Thyroid gland (tissue), 4 donors: Measurements from ENCODE around the gene TMPRSS13. TPM values are rescaled to one million over a fixed set of nuclear protein-coding genes. Genes with fewer than 3 reads are reported as not detected.
A peak's percentile ranks its signal among the peaks of the same experiment; 100 is the strongest.
"Not testable (repeated sequence)": the region's sequence is repeated elsewhere in the genome, so short reads cannot be mapped to it uniquely, and the experiment has no call there.

Experiments used
- DNase-seq, 2 donors: peaks; one replicate each; pipeline ENCODE4 v3.0.0-alpha.2; 2019
- H3K27ac ChIP-seq, 3 donors: fragments of 200-600 bp; sonication (generic); 1 replicate in 2 of 3; 2 replicates in 1 of 3; pipeline ENCODE4 v1.5.1; 2016 to 2019; ENCODE audit warnings: mild to moderate bottlenecking in 1 of 3, moderate library complexity in 1 of 3
- H3K27me3 ChIP-seq: fragments of 200-600 bp; sonication (generic); one replicate; pipeline ENCODE4 v1.5.1; 2019
- H3K36me3 ChIP-seq, 2 donors: fragments of 200-600 bp; sonication (generic); one replicate each; pipeline ENCODE4 v1.5.1; 2016 to 2019
- H3K4me1 ChIP-seq, 2 donors: fragments of 200-600 bp; sonication (generic); one replicate each; pipeline ENCODE4 v1.5.1; 2017 to 2019
- H3K4me3 ChIP-seq, 3 donors: fragments of 200-600 bp; sonication (generic); replicated peaks in 1 of 3; 1 replicate in 2 of 3; 2 replicates in 1 of 3; pipeline ENCODE4 v1.5.1; 2016; ENCODE audit warnings: mild to moderate bottlenecking in 1 of 3
- H3K9me3 ChIP-seq: fragments of 200-600 bp; sonication (generic); one replicate; pipeline ENCODE4 v1.5.1; 2017
- CTCF ChIP-seq, 6 experiments: fragments of 200-600 bp in 3 of 6; fragments of 450-650 bp in 3 of 6; sonication (generic) in 3 of 6; IDR thresholded peaks; one replicate each; pipeline ENCODE4 v1.5.1; 2016 to 2019; ENCODE audit warnings: antibody characterized with exemption in 6 of 6, mild to moderate bottlenecking in 2 of 6, inconsistent platforms in 1 of 6, moderate library complexity in 1 of 6
- POLR2A ChIP-seq, 2 donors: fragments of 450-650 bp; IDR thresholded peaks; one replicate each; pipeline ENCODE4 v1.6.1; 2017; ENCODE audit warnings: antibody characterized with exemption in 2 of 2, mild to moderate bottlenecking in 2 of 2, moderate library complexity in 1 of 2
- WGBS, 2 donors: methylation state at CpG; one replicate each; pipeline ENCODE4 v1.1.5; 2017; 5-methylcytosine and 5-hydroxymethylcytosine counted together
- intact Hi-C: fragments of 100-400 bp; cut with DNase I; formaldehyde crosslinking; loops from one replicate; pipeline ENCODE4 v1.15.1; 2023
- total RNA-seq, 4 donors: library from RNA; depleted of rRNA; stranded (reverse); fragments of >200 nt; gene quantifications; one replicate each; pipeline ENCODE4 v1.2.3, GENCODE V29; 2016

Gene TMPRSS13
- total RNA-seq, 4 donors from 2014 or later = 8.5 to 24.3 (median 13.0) TPM

- H3K27ac ChIP-seq = no peak overlapping the region
- 91 to 92% methylated on average over 7 to 8 of the region's 9 CpGs for WGBS, 2 donors
- TF ChIP-seq CTCF (IDR thresholded peaks at IDR 0.05) (no peak), POLR2A (IDR thresholded peaks at IDR 0.05) (no peak)
- DNase-seq = no peak
- H3K4me3 ChIP-seq = no peak overlapping the region
- intact Hi-C loops = no loop called here
- H3K4me1 ChIP-seq = peaks cover 34 to 51% of the 10 kb centered on the region in 2 donors
- H3K36me3 ChIP-seq = no peaks in the 10 kb centered on the region
- H3K27me3 ChIP-seq = no peaks in the 10 kb centered on the region
- H3K9me3 ChIP-seq = no peaks in the 10 kb centered on the region
Observed at GRCh38 chr11:117930668-117931330, 1.6 kb upstream of the TMPRSS13 start.

GRCh38 chr11:117929916-117930570 is 841 bp upstream of the TMPRSS13 start:
- Histone ChIP-seq H3K36me3 (no peaks in the 10 kb centered on the region), H3K4me3 (no peak overlapping the region), H3K4me1 (peaks cover 34 to 59% of the 10 kb centered on the region in 2 donors), H3K27ac (peak overlapping the region in 2 of 3 donors; percentile 70 to 72), H3K27me3 (no peaks in the 10 kb centered on the region), H3K9me3 (no peaks in the 10 kb centered on the region)
- TF ChIP-seq CTCF (IDR thresholded peaks at IDR 0.05) (no peak), POLR2A (IDR thresholded peaks at IDR 0.05) (no peak)
- peak; percentile 26 to 31 for DNase-seq
- WGBS, 2 donors = 79% methylated on average over 7 of the region's 7 CpGs
- intact Hi-C loops = no loop called here

- no peak overlapping the region for H3K4me3 ChIP-seq
- H3K36me3 ChIP-seq = no peaks in the 10 kb centered on the region
- peaks cover 34 to 59% of the 10 kb centered on the region in 2 donors for H3K4me1 ChIP-seq
- H3K9me3 ChIP-seq = no peaks in the 10 kb centered on the region
- H3K27me3 ChIP-seq = no peaks in the 10 kb centered on the region
- TF ChIP-seq CTCF (IDR thresholded peaks at IDR 0.05) = peak in 2 of 6 experiments; percentile 6 to 17
- no peak for TF ChIP-seq POLR2A (IDR thresholded peaks at IDR 0.05)
- no peak for DNase-seq
- WGBS, 2 donors = 57 to 69% methylated on average over 5 to 6 of the region's 6 CpGs
- H3K27ac ChIP-seq = peak overlapping the region in 2 of 3 donors; percentile 21 to 70
- intact Hi-C loops = no loop called here
Observed at GRCh38 chr11:117928446-117929141, 608 bp downstream of the TMPRSS13 start.

GRCh38 chr11:117927926-117928325 is 1.3 kb downstream of the TMPRSS13 start:
- Histone ChIP-seq H3K4me3 (no peak overlapping the region), H3K27ac (no peak overlapping the region), H3K4me1 (peaks cover 34 to 59% of the 10 kb centered on the region in 2 donors), H3K9me3 (no peaks in the 10 kb centered on the region), H3K36me3 (no peaks in the 10 kb centered on the region), H3K27me3 (no peaks in the 10 kb centered on the region)
- WGBS, 2 donors = 92 to 99% methylated on average over 3 of the region's 3 CpGs
- TF ChIP-seq POLR2A (IDR thresholded peaks at IDR 0.05) = no peak
- no peak for TF ChIP-seq CTCF (IDR thresholded peaks at IDR 0.05)
- intact Hi-C loops = no loop called here
- no peak for DNase-seq

- H3K4me1 ChIP-seq = peaks cover 25 to 45% of the 10 kb centered on the region in 2 donors
- DNase-seq, H3K27me3 ChIP-seq, H3K4me3 ChIP-seq, H3K36me3 ChIP-seq, H3K27ac ChIP-seq, intact Hi-C loops, H3K9me3 ChIP-seq: not testable (repeated sequence)
- WGBS, 2 donors = 92 to 96% methylated on average over 6 of the region's 7 CpGs
Observed at GRCh38 chr11:117926166-117926565, 3.0 kb downstream of the TMPRSS13 start.
